ENCODE results near the gene WRNIP1.

WRNIP1 gene

GRCh38 chr6:2765166-2765895 is at the start of gene WRNIP1:
Gene WRNIP1 (plus strand): TSS chr6:2765393. CDS start chr6:2765623, 230 bp downstream.
- DNase-seq (ENCODE audit: low read depth, low spot score): peak; percentile 95

- DNase-seq (ENCODE audit: low read depth, low spot score): no peak
Measured at GRCh38 chr6:2715737-2716136, 49.5 kb upstream of the WRNIP1 start.

GRCh38 chr6:2716936-2717700 is 48.1 kb upstream of the WRNIP1 start:
- DNase-seq (ENCODE audit: low read depth, low spot score): no peak

- DNase-seq (ENCODE audit: low read depth, low spot score): no peak
Measured at GRCh38 chr6:2718334-2719092, 46.7 kb upstream of the WRNIP1 start.

GRCh38 chr6:2719093-2719455 is 46.1 kb upstream of the WRNIP1 start:
- DNase-seq (ENCODE audit: low read depth, low spot score): no peak

- DNase-seq (ENCODE audit: low read depth, low spot score): no peak
Measured at GRCh38 chr6:2721219-2721618, 44.0 kb upstream of the WRNIP1 start.

- DNase-seq (ENCODE audit: low read depth, low spot score): no peak
Measured at GRCh38 chr6:2725364-2725988, 39.7 kb upstream of the WRNIP1 start.

GRCh38 chr6:2725999-2726567 is 39.1 kb upstream of the WRNIP1 start:
- no peak for DNase-seq (ENCODE audit: low read depth, low spot score)

- no peak for DNase-seq (ENCODE audit: low read depth, low spot score)
Measured at GRCh38 chr6:2729921-2730320, 35.3 kb upstream of the WRNIP1 start.

GRCh38 chr6:2730353-2731107 is 34.7 kb upstream of the WRNIP1 start:
- no peak for DNase-seq (ENCODE audit: low read depth, low spot score)

GRCh38 chr6:2731281-2731909 is 33.8 kb upstream of the WRNIP1 start:
- DNase-seq (ENCODE audit: low read depth, low spot score): no peak

- DNase-seq (ENCODE audit: low read depth, low spot score): no peak
Measured at GRCh38 chr6:2732503-2733089, 32.6 kb upstream of the WRNIP1 start.

- no peak for DNase-seq (ENCODE audit: low read depth, low spot score)
Measured at GRCh38 chr6:2733324-2733723, 31.9 kb upstream of the WRNIP1 start.

- DNase-seq (ENCODE audit: low read depth, low spot score): no peak
Measured at GRCh38 chr6:2733736-2734480, 31.3 kb upstream of the WRNIP1 start.

- peak; percentile 48 for DNase-seq (ENCODE audit: low read depth, low spot score)
Measured at GRCh38 chr6:2734488-2735166, 30.6 kb upstream of the WRNIP1 start.

- DNase-seq (ENCODE audit: low read depth, low spot score): no peak
Measured at GRCh38 chr6:2737885-2738284, 27.3 kb upstream of the WRNIP1 start.

- DNase-seq (ENCODE audit: low read depth, low spot score): no peak
Measured at GRCh38 chr6:2738373-2738979, 26.7 kb upstream of the WRNIP1 start.

- DNase-seq (ENCODE audit: low read depth, low spot score): no peak
Measured at GRCh38 chr6:2739335-2739734, 25.9 kb upstream of the WRNIP1 start.

Measured in iPS DF 19.7 (cell line).